VCaP (cell line): ENCODE results near the gene CD48.
"Not testable (repeated sequence)": the region's sequence is repeated elsewhere in the genome, so short reads cannot be mapped to it uniquely, and the experiment has no call there.

Source experiments
- H3K27ac ChIP-seq: fragments of 450-650 bp; 2 replicates; pipeline ENCODE4 v1.5.1; 2017
- TF ChIP-seq, protein P1 (sequence below): fragments of 450-650 bp; conservative IDR thresholded peaks from 2 replicates; pipeline ENCODE4 v1.5.1; 2017; ENCODE audit warnings: mild to moderate bottlenecking, moderate library complexity

CD48 gene

DNA sequence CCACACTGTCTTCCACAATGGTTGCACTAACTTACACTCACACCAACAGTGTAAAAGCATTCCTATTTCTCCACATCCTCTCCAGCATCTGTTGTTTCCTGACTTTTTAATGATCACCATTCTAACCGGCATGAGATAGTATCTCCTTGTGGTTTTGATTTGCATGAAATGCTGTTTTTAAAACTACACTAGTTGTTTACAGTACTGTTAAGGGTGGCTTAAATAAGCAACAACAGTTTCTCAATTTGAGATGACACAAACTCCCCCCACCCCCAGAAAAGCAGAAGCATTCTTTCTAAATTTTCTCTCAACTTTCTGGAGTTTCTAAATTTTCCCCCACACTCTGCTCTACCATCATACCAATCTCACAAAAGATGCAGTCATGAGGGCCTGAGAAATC is 20.4 kb upstream of the CD48 start:
- TF ChIP-seq, protein P1, sequence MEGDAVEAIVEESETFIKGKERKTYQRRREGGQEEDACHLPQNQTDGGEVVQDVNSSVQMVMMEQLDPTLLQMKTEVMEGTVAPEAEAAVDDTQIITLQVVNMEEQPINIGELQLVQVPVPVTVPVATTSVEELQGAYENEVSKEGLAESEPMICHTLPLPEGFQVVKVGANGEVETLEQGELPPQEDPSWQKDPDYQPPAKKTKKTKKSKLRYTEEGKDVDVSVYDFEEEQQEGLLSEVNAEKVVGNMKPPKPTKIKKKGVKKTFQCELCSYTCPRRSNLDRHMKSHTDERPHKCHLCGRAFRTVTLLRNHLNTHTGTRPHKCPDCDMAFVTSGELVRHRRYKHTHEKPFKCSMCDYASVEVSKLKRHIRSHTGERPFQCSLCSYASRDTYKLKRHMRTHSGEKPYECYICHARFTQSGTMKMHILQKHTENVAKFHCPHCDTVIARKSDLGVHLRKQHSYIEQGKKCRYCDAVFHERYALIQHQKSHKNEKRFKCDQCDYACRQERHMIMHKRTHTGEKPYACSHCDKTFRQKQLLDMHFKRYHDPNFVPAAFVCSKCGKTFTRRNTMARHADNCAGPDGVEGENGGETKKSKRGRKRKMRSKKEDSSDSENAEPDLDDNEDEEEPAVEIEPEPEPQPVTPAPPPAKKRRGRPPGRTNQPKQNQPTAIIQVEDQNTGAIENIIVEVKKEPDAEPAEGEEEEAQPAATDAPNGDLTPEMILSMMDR = no peak
- no peak overlapping the region for H3K27ac ChIP-seq

DNA sequence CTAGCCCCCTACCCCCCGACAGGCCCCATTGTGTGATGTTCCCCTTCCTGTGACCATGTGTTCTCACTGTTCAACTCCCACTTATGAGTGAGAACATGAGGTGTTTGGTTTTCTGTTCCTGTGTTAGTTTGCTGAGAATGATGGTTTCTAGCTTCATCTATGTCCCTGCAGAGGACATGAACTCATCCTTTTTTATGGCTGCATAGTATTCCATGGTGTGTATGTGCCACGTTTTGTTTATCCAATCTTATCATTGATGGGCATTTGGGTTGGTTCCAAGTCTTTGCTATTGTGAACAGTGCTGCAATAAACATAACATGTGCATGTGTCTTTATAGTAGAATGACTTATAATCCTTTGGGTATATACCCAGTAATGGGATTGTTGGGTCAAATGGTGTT is 19.9 kb upstream of the CD48 start:
- H3K27ac ChIP-seq = not testable (repeated sequence)

DNA sequence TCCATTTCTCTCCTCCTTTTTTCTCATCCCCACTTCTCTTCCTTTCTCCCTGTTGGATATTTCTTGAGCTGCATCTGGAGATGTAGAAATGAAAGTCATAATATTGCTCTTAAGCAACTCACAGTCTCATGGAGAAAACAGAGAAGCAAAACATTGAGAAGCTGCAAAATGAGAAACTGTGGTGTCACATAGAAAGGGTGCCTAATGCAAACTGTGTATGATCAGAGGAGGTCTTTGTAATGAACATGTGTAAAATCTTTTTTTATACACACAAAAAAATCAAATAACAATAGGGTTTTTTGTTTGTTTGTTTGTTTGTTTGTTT is 15.7 kb upstream of the CD48 start:
- H3K27ac ChIP-seq = no peak overlapping the region
- TF ChIP-seq, protein P1 = no peak

DNA sequence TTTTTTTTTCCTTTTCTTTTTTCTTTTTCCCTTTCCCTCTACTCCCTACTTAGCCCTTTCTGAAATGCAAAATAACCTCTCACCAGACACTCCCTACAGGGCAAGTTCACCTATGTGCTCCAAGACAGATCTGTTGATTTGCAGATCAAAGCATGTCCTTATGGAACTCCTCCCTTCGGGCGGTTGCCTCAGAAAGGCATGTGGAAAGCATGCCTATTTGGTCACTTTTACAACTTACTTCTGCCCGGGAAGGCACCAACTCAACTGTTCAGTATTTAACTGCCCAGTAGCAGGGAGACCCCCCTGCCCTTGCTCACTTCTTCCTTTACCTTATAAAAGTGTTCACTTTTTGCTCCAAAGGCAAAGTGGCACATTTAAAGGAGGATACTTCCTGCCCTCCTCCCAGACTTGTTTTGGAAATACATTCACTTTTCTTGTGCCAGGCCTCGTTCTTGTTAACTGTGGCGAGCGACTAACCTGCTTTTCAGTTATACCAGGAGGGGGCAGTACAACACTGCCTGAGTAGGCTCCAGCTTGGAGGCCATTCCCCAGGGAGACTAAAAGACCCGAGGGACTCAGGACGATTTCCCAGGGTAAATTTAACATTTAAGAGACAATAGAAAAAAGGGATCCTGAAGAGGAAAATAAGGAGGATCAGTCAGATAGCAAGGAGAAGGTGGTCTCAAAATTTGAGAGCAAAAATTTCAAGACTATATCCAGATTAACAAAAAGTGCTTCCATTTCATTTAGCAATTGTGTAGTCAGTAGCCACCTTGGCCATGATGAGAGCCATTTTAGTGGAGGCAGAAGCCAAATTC is 15.1 kb upstream of the CD48 start:
- H3K27ac ChIP-seq = no peak overlapping the region
- TF ChIP-seq, protein P1 = peak; percentile 88

DNA sequence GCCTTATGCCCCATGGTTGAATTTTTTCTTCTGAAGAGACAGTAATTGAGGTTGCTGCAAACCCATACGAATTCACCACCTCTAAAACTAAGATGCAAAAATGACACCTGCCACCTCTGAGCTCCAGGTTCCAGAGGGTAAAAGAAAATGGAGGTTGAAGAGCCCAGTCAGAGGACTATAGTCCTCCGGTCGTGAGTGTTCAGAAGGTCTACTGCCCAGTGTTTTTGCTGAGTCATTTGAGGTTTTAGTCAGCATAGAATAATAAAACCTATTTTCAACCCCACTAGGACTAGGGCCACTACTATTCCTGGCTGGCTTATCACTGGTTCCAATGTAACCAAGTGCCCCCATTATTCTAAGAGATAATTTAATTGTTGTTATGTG is 14.5 kb upstream of the CD48 start:
- TF ChIP-seq, protein P1 = no peak
- H3K27ac ChIP-seq = no peak overlapping the region

DNA sequence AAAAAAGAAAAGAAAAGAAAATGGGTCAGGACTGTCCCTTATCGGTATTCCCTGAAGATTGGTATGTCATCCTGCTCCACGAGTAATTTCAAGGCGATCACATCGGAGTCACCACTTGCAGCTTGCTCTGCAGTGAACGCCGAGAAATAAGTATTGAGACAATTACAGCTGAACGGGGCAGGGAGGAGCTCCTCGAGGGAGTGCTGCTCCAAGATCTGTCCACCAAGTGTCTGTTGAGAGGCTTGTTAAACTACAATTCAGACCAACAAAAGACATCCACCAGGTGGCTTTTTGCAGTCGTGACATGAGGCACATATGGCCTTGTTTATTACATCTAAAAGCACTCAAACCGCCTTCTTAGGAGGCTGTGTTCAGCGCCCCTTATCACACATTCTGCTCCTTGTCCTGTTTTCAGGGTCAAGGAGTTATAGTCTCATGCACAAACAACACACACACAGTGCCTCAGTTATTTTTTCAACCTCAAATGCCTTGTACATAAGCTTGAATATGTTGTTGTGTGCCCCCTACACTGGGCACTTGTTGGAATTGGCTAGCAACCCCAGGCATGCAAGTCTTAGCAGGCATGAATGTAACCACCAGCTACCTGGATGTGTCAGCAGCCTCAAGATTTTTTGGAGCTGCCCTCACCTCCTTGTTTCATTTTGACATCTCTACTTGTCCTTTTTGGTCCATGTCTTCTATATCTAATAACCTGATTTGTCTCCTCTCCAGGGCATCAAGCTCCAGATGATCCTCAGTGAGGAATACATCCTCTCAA is 13.0 kb upstream of the CD48 start:
- TF ChIP-seq, protein P1 = no peak
- H3K27ac ChIP-seq = no peak overlapping the region

DNA sequence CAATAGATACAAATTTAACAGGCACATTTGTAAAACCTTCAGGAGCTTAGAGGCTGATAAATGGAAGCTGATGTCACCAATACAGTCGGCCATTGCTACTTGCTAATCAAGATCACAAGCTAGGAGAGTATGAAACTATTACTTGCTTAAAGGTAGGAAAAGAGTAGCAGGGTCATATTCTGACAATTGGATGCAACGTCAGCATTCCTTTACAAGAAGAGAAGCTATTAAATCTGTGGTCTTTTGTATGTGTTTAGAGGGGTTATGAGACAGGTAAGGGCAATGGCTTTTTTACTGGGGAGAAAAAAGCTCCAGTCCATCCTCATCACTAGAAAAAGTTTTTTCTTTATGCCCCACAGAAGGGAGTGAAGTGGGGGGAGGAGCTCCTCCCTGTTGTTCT is 11.7 kb upstream of the CD48 start:
- TF ChIP-seq, protein P1 = no peak
- no peak overlapping the region for H3K27ac ChIP-seq

DNA sequence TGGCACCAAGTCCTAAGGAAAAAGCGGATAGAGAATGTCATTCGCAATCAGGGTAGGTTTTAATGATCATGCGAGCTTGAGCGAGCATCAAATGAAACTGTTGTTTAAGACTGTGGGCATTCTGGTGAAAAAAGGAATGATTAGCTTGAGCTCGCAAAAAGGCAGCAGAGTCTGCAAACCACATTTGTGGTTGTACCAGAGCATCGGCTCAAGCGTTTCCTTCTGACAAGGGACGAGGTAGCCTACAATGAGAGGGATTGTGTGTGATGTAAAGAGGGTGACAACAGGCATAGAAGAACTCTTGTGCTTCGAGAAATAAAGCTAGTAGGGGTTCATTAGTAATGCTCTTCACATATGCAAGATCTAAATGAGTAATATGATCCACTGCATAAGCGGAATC is 11.1 kb upstream of the CD48 start:
- H3K27ac ChIP-seq = no peak overlapping the region
- TF ChIP-seq, protein P1 = no peak
